ELF-1 (cell line): ENCODE measurements around the gene KIAA1755.

Experiments used
- DNase-seq: peaks from one replicate; pipeline ENCODE4 v3.0.0-alpha.2; 2016; ENCODE audit warnings: low read depth, low spot score

Gene KIAA1755

DNA sequence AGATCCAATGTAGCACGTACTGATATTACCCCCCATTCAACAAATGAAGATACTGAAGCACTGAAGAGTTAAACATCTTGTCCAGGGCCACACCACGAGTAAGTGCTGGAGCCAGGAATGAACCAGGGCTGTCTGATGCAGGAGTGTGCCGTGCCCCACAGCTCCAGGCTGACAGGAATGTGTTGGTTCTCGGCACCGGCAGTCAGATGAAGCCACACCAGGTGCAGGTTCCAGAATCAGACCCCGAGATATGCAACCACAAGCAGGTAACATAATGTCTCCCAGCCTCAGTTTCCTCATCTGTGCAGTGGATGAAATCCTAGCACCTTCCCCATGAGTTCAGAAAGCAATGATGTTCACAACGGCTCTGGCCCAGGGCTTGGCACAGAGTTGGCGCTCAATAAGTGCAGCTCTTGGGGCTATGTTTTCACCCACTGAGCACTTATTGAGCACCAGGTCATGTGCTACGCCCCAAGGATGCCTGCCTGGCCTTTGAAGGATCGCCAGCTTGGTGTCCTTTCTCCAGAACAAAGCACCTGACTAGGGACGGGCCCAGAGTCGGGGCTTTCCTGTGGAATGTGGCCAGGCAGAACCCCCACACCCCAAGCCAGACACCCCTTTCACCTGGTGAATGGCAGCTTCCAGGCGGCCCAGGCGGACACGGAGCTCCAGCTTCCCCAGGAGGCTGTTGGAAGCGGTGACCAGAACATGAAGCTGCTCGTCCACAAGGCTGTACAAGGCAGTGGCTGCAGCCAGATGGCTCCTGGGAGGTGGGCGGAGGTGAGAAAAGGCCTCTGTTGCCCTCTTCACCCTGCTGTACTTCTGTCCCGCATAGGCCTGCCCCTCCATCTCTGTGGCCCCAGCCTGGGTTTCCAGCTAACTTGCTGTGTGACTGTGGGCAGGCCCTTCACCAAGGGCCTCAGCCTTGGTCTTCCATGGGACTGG lies 41.3 kb downstream of the KIAA1755 start:
- DNase-seq, result peak; percentile 6

DNA sequence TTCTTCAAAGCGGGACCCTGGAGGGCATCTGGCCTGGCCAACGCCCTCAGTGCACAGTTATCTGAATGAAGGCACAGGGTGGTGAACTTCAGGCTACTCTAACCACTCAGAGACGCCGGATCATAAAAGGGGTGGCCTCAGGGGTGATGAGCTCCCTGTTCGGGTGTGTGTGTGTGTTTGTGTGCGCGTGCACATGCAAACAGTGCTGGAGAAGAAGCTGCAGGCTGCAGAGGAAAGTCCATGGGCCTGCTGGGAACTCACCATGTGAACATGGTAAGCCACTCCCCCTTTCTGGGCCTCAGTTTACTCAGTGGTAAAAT lies 42.0 kb downstream of the KIAA1755 start:
- no peak for DNase-seq

DNA sequence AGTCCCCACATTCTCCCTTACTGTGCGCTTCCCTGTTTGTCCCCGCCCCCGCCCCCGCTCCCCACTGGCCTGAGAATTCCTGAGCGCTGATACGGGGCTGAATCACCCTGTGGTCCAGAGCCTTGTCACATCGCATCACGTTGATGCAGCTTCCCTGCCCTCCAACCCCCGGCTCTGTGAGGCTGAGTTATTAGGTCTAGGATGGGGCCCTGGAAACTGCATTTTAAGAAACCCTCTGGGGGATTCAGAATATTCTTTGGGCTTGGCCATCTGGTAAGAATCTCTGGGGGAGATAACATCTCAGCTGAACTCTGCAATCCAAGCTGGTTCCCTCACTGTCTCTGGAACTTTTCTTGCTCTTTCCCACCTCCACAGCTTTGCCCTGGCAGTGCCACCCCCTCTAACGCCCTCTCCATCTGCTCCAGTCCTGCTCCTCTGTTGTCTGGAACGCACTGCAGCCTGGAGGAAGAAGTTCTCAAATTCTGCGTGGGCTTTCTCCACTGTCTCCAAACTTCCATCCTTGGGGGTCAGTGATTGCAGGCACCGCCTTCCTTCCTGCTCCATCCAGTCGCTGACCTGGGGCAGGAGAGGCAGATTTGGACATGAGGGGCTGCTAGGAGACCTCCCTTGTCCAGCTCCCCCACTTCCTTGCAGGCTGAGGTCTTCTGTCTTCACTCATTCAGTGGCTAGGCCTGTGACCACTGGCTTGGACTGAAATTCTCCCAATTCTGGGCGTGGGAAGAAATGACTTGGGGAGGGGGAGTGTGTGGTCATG lies 42.6 kb downstream of the KIAA1755 start:
- DNase-seq, result peak; percentile 57

DNA sequence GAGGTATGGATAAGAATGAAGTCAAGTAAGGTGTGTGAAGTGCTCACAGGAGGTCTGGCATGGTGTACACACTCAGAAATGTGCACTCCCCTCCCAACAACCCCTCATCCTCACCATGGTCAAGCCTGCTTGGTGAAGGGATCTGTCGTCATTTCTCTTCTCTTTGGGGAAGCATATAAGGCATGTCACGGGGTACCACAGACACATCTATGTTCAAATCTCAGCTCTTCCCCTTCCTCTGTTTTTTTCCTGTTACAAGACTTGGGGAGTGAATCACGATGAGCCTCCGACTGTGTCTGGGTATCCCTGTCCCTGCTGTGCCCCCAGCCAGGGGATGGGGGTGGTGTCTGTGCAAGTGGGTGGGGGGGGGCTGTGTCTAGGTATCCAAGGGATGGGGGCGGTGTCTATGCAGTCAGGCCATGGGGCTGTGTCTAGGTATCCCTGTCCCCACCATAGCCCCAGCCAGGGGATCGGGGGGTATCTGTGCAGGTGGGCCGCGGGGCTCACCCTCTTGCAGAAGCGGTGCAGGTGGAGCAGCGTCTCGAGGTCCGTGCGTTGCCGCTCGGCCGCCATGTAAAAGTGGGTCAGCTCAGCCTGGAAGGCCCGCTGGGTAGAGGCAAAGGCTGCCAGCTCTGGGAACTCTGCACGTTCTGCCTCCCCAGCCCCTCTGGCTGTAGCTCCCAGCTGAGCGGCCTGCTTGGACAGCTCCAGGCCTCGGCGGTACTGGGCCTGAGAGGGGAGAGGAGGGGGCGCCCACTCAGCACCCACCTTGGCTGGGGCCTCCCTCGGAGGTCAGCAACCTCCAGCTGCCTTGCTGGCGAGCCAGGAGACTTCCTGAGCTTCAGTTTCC lies 43.6 kb downstream of the KIAA1755 start:
- DNase-seq, result no peak

DNA sequence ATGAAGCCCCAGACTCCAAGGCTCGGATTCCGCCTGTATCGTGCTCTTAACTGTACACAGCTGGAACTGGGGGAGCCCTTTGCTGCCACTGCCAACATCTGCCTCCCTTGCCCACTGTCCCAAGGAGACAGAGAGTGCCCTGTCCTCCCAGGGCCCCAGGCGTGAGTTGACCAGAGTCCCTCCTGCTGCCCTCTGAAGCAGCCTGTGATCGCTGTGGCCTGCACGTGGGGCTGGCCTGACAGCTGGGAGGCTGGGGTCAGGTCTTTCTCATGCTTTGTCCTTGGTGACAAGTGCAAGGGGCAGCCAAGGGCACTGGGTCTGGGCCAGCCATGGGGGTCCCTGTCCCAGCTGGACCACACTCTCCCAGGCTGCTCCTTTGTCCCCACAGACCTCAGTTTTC lies 44.3 kb downstream of the KIAA1755 start:
- no peak for DNase-seq

DNA sequence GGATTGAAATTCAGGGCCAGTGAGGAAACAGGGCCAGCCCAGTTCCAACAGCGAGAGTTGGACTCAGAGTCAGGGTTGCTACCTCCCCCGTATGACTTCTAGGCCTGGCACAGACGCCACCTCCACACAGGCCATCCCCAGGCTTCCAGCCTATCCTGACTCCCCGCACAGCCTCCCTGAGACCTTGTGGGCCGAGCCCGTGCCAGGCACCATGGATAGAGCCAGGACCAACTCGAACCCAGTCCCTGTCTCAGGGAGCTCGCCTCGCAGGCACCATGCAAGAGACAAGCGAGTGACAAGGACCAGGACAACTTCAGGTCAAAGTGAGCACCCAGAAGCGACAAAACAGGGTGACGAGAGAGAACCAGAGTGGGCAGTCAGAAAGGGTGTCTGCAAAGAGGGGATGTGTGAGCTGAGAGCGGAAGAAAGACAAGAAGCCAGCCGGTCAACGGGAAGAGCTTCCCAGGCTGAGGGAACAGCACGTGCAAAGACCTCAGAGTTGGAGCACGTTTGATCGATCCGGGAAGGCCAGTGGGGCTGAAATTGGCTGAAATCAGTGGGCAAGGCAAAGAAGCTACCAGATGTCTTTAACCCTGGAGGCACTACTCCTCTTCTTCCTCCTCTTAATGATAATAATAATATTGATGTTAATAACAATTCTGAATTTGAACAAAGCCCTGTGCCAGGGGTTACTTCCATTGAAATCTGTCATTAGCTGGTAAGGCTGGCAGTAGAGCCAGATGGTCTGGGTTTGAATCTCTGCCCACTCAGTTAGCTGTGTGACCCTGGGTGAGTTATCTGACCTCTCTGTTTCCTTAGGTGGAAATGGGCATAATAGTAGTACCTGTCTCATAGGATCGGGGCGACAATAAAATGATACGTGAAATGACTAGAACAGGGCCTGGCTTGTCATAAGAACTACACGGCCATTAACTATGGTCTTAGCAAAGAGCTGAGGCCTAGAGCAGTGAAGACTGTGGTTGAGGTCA lies 45.0 kb downstream of the KIAA1755 start:
- no peak for DNase-seq

DNA sequence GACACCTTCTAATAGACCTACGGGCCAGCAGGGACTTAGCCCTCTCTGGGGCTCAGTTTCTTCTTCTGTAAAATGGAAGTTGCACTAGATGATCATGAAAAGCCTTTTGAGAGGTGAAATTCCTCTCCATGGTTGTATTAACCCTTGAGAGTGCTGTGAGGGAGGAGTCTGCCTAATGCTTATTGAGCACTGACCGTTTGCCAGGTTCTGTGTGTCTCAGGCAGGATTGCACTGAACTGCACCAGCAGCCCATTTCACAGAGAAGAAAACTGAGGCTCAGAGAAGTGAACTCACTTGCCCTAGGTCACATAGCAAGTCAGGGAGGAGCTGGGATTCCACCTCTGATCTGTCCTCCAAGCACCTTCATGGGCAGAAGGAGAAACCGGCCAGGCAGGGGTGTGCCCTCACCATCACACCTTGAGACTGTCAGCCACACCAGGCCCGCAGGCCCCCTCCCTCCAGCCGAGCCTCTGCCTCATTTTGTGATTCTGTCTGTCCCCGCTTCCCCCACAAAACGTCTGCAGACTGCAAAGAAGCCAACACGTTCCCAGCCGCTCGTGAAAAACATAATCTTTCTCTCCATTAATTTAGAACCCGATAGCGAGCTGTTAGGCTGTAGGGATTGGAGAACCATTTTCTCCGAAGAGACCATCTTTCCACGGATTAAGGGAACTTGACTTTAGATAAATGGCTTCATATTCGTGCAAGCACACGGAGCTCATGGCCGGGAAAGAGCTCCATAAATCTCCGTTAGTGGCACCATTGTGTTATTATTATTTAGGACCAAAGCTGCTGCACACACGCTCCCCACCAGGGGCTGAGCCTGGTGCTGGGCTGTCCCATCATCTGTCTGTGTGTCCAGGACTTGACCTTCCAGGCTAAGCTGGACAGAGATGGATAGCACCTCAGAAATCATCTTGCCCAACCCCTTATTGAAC lies 46.0 kb downstream of the KIAA1755 start:
- DNase-seq, result no peak

DNA sequence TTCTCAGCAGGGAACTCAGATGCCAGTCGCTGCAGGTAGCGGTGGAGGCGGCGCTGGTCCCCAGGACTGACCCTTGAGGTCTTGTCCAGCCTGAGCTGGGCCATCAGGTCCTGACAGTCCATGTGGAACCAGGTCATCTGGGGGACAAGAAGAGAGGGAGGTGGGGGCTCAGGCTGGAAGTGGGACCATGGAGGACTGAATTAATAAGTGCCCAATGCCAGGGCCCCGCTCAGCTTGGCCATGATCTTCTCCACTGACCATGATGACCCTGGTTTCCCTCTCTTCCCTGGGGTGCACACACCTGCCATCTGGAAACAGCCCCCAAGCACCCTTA lies 47.0 kb downstream of the KIAA1755 start:
- no peak for DNase-seq

DNA sequence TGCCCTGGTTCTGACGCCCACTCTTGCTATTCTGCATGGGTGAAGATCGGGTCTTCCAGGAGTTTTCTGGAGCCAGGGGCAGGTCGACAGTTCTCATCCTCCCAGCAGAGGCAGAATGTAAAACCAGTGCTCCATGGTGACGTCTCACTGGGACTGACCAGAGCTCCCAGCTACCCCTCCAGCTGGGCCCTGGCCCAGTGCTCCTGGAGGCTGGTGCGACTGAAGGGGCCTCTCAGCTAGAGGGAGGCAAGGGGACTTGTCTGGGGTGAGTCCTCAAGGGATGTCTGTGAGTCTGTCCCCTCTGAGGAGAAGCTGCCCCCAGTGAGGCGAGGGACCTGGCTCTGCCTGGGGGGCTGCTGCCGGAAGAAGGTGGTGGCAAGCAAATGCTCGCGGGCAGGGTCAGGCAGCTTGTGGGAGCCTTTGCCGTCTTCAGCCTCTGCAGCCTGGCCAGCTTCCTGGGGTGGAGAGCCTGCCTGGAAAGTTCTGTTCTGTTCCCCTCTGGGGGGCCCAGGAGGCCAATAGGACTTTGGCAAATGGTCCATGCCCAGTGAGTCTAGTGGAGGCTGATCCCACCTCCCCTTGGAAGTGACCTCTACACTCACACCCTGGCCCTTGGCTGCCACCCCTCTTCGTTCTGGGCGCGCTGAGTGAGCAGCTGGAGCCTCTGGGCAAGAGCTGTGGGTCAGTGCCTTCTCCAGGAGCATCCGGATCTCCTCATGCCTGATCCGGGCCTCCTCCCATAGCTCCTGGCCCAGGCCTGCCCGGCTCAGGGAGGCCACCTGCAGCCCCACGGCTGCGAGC lies 47.5 kb downstream of the KIAA1755 start:
- no peak for DNase-seq

DNA sequence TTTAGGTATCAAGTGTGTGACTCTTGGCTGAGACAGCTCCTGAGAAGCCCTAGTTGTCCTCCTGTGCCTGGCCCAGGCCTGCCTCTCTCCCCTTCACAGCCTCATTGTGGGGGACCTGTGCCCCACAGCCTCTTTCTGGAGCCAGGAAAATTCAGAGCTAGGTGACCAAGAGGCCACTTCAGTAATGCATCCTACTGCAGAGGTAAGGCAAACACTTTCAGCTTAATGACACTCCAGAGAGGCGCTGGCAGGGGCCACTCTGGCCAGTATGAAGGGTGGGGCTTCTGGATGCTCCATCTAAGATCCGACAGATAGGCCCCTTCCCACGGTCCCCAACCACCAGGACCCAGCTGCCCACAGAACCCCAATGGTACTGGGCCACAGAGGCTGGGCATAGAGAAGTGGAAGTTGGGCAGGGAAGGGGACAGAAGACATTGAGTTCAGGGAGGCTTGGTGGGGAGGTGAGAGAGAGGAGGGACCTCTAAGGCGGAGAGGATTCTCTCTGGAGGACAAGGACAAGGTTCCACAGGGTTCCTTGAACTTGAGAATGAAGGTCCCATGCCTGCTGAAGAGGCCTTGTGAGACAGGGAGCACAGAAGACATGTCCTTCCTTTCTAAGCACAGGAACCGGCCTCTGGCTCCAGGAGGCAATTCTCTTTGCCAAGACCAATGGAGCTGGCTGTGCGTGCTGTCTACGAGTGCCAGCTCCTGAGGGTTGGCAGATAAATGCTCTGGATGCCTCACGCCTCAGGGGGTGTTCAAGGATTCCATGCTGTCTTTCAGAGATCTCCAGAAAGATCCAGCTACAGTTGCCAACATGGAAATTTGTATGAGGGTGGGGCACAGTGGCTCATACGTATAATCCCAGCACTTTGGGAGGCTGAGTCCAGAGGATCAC lies 49.1 kb downstream of the KIAA1755 start:
- no peak for DNase-seq

DNA sequence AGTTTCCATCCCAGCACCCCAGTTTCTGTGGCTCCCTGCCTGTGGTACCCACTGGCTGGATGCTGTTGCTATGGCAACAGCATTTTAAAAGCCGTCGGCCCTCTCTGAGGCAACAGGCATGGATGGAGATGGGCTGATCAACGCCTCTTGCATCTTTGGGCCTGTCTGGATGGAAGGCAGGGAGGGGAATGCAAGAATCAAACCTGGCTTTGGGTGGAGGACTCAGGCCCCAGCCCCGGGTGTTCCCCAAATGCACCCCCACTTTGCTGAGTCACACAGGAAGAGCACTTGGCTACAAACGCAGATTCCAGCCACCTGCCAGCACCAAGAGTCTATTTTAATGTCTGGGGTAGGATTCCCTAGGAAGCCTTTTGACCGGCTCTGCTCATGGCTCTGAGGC lies 49.8 kb downstream of the KIAA1755 start:
- no peak for DNase-seq

DNA sequence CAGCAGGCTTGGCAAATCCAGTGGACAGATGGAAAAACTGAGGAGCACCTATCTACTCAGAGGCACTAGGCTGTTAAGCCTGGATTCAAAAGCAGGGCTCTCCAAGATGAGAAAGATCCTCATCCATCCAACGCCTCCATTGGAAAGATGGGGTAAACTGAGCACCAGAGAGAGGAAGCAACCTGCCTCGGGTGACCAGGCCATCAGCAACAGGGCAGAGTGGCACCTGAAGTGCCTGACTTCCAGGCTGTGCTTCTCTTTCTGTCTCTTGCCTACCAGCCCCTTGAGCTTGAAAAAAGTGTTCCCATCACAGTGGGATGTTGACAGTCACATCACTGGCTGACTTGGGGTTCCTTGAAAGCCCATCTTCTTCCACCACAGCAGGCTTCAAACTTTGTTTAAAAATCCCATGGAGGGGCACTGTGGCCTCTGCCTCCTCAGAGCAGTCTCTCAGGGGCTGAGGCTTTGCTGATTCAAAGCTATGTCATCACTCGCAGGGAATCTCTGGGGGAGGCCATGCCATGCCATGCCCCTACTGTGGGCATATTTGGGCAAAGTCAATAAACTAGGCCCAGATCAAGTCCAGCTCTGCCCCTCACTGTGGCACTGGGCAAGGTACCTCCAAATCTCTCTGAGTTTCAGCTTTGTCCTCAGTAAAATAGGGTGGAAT lies 50.7 kb downstream of the KIAA1755 start:
- no peak for DNase-seq

DNA sequence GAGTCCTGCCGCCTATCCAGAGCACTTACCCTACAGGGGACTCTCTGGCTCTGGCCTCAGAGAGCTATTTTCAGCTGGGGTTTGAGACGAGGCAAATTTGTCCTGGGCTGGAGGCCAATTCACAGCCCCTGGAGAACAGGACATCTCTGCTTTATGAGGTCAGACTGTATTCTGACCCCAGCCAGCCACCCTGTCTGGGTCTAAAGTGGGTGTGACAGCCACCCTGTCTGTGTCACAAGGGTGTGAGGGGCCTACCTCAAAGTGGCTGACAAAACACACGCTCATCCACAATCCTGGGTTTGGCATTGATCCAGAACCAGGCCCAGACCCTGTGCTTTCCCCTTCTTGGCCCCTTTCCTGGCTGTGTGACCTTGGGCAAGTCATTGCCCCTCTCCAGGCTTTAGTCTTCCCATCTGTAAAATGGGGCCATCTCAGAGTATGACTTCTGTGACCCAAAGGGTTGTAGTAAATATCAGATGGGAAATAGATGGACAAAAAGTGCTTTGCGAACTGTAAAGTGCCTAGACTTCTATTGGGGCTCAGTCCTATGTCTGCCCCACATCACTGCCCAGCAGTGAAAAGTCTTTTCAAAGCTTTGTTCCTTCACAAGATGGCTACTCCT lies 51.4 kb downstream of the KIAA1755 start:
- DNase-seq, result no peak

DNA sequence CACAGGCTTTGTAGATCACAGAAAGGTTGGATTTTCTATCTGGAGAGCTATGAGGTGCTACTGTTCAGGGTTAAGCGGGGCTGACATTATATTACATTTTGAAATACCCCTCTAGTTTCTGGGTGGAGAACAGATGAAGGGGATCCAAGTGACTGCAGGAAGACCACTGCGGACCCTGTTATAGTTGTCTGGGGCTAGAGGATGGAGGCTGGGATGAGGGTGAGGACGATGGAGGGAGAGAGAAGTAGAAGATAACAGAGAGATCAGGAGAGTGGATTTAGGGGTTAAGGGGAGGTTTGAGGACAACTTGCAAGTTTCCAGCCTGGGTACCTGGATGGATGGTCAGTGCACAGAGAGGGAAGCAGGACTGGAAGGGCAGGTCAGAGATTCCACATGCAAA lies 52.0 kb downstream of the KIAA1755 start:
- DNase-seq, result no peak

DNA sequence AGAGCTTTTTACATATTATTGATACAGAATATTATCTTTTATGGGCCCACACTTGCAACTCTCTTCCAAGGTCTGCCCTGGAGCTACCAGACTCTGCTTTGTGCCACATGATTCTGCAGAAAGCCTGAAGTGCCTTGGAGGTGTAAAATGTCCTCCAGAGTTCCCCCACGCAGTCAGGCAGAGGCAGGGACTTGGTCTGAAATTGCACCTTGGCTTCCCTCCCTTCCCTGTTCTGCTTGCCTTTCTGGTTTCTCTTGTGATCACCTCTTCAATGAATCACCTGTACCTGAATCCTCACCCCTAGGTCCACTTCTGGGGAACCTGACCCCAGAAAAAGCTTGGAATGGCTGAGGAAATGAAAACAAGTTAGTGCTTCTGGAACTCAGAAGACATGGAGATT lies 52.4 kb downstream of the KIAA1755 start:
- DNase-seq, result no peak

DNA sequence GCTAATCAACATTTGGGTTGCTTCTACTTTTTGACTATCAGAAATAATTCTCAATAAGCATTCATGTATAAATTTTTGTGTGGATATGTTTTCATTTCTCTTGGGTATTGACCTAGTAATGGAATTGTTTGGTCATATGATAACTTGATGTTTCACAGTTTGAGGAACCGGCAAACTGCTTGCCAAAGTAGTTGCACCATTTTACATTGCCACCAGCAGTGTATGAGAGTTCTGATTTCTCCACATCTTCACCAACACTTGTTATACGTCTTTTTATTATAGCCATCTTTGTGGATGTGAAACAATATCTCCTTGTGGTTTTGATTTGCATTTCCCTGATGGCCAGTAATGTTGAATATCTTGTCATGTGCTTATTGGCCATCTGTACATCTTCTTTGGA lies 52.9 kb downstream of the KIAA1755 start:
- DNase-seq, result no peak

DNA sequence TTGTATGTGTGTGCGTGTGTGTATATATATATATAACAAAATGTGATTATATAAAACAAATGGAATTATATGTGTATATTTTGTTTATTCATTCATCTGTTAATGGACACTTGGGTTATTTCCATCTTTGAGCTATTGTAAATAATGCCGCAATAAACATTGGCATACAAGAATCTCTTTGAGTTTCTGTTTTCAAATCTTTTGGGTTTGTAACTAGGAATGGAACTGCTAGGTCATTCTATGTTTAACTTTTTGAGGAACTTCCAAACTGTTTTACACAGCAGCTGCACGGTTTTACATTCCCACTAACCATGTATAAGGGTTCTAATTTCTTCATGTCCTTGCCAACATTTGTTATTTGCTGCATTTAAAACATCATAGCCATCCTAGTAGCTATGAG lies 55.5 kb downstream of the KIAA1755 start:
- no peak for DNase-seq
